ENCODE results near the gene ABLIM2.
"Not testable (repeated sequence)": the region's sequence is repeated elsewhere in the genome, so short reads cannot be mapped to it uniquely, and the experiment has no call there.

Gene ABLIM2

GRCh38 chr4:7929118-7929951 lies 229.3 kb downstream of the ABLIM2 start:
- Histone ChIP-seq H3K27ac (ENCODE audit: low read depth, low read length) (no peak overlapping the region), H3K36me3 (ENCODE audit: control insufficient read depth, insufficient read depth, low read length) (peaks cover 13% of the 10 kb centered on the region; the same call in 1 of the 2 replicates), H3K9me3 (ENCODE audit: control insufficient read depth, insufficient read depth, low read depth, low read length) (peaks cover 11% of the 10 kb centered on the region; the same call in 1 of the 2 replicates), H3K9ac (ENCODE audit: low read length) (no peak overlapping the region), H3K27me3 (ENCODE audit: control insufficient read depth, insufficient read depth, low read length) (no peaks in the 10 kb centered on the region), H3K4me1 (ENCODE audit: control insufficient read depth, insufficient read depth, low read length) (peaks cover 20% of the 10 kb centered on the region), H3K4me3 (ENCODE audit: low read depth, low read length) (no peak overlapping the region)

GRCh38 chr4:7928711-7929110 lies 229.9 kb downstream of the ABLIM2 start:
- Histone ChIP-seq H3K4me3 (ENCODE audit: low read depth, low read length) (no peak overlapping the region), H3K9ac (ENCODE audit: low read length) (no peak overlapping the region), H3K36me3 (ENCODE audit: control insufficient read depth, insufficient read depth, low read length) (peaks cover 10% of the 10 kb centered on the region; the same call in 1 of the 2 replicates), H3K4me1 (ENCODE audit: control insufficient read depth, insufficient read depth, low read length) (peaks cover 20% of the 10 kb centered on the region), H3K27ac (ENCODE audit: low read depth, low read length) (no peak overlapping the region), H3K9me3 (ENCODE audit: control insufficient read depth, insufficient read depth, low read depth, low read length) (peaks cover 16% of the 10 kb centered on the region; the same call in 1 of the 2 replicates), H3K27me3 (ENCODE audit: control insufficient read depth, insufficient read depth, low read length) (no peaks in the 10 kb centered on the region)

- peaks cover 8% of the 10 kb centered on the region; the same call in 1 of the 2 replicates for H3K36me3 ChIP-seq (ENCODE audit: control insufficient read depth, insufficient read depth, low read length)
- no peak overlapping the region for H3K9ac ChIP-seq (ENCODE audit: low read length)
- H3K4me3 ChIP-seq (ENCODE audit: low read depth, low read length), result no peak overlapping the region
- peaks cover 16% of the 10 kb centered on the region; the same call in 1 of the 2 replicates for H3K9me3 ChIP-seq (ENCODE audit: control insufficient read depth, insufficient read depth, low read depth, low read length)
- no peak overlapping the region for H3K27ac ChIP-seq (ENCODE audit: low read depth, low read length)
- H3K27me3 ChIP-seq (ENCODE audit: control insufficient read depth, insufficient read depth, low read length), result no peaks in the 10 kb centered on the region
- peaks cover 20% of the 10 kb centered on the region for H3K4me1 ChIP-seq (ENCODE audit: control insufficient read depth, insufficient read depth, low read length)
These were observed 231.8 kb downstream of the ABLIM2 start for GRCh38 chr4:7926822-7927221.

- Histone ChIP-seq H3K4me3 (ENCODE audit: low read depth, low read length) (no peak overlapping the region), H3K9ac (ENCODE audit: low read length) (no peak overlapping the region), H3K36me3 (ENCODE audit: control insufficient read depth, insufficient read depth, low read length) (peaks cover 8% of the 10 kb centered on the region; the same call in 1 of the 2 replicates), H3K27me3 (ENCODE audit: control insufficient read depth, insufficient read depth, low read length) (no peaks in the 10 kb centered on the region), H3K9me3 (ENCODE audit: control insufficient read depth, insufficient read depth, low read depth, low read length) (peaks cover 16% of the 10 kb centered on the region; the same call in 1 of the 2 replicates), H3K4me1 (ENCODE audit: control insufficient read depth, insufficient read depth, low read length) (peaks cover 10% of the 10 kb centered on the region), H3K27ac (ENCODE audit: low read depth, low read length) (no peak overlapping the region)
These were observed 234.0 kb downstream of the ABLIM2 start for GRCh38 chr4:7924570-7924969.

GRCh38 chr4:7924163-7924562 lies 234.4 kb downstream of the ABLIM2 start:
- Histone ChIP-seq H3K9me3 (ENCODE audit: control insufficient read depth, insufficient read depth, low read depth, low read length) (peaks cover 16% of the 10 kb centered on the region; the same call in 1 of the 2 replicates), H3K27ac (ENCODE audit: low read depth, low read length) (no peak overlapping the region), H3K4me3 (ENCODE audit: low read depth, low read length) (no peak overlapping the region), H3K4me1 (ENCODE audit: control insufficient read depth, insufficient read depth, low read length) (peaks cover 8% of the 10 kb centered on the region), H3K27me3 (ENCODE audit: control insufficient read depth, insufficient read depth, low read length) (no peaks in the 10 kb centered on the region), H3K9ac (ENCODE audit: low read length) (no peak overlapping the region), H3K36me3 (ENCODE audit: control insufficient read depth, insufficient read depth, low read length) (peaks cover 8% of the 10 kb centered on the region; the same call in 1 of the 2 replicates)

- Histone ChIP-seq H3K36me3 (ENCODE audit: control insufficient read depth, insufficient read depth, low read length) (peaks cover 8% of the 10 kb centered on the region; the same call in 1 of the 2 replicates), H3K4me1 (ENCODE audit: control insufficient read depth, insufficient read depth, low read length) (peaks cover 11% of the 10 kb centered on the region), H3K27ac (ENCODE audit: low read depth, low read length) (no peak overlapping the region)
These were observed 236.1 kb downstream of the ABLIM2 start for GRCh38 chr4:7922466-7922865.

GRCh38 chr4:7918981-7919380 lies 239.6 kb downstream of the ABLIM2 start:
- Histone ChIP-seq H3K4me3 (ENCODE audit: low read depth, low read length) (no peak overlapping the region), H3K36me3 (ENCODE audit: control insufficient read depth, insufficient read depth, low read length) (0 out of 2 replicates have a peak, but pooled peaks cover 3% of the 10 kb centered on the region), H3K9me3 (ENCODE audit: control insufficient read depth, insufficient read depth, low read depth, low read length) (0 out of 2 replicates have a peak, but pooled peaks cover 1% of the 10 kb centered on the region), H3K4me1 (ENCODE audit: control insufficient read depth, insufficient read depth, low read length) (peaks cover 37% of the 10 kb centered on the region), H3K27ac (ENCODE audit: low read depth, low read length) (no peak overlapping the region), H3K27me3 (ENCODE audit: control insufficient read depth, insufficient read depth, low read length) (no peaks in the 10 kb centered on the region), H3K9ac (ENCODE audit: low read length) (peak overlapping the region; percentile 13)

More at GRCh38 chr4:7922466-7922865, 236.1 kb downstream of the ABLIM2 start:
- Histone ChIP-seq H3K9ac (ENCODE audit: low read length) (no peak overlapping the region), H3K27me3 (ENCODE audit: control insufficient read depth, insufficient read depth, low read length) (no peaks in the 10 kb centered on the region), H3K4me3 (ENCODE audit: low read depth, low read length) (no peak overlapping the region), H3K9me3 (ENCODE audit: control insufficient read depth, insufficient read depth, low read depth, low read length) (peaks cover 16% of the 10 kb centered on the region; the same call in 1 of the 2 replicates)

- H3K4me1 ChIP-seq (ENCODE audit: control insufficient read depth, insufficient read depth, low read length), result peaks cover 37% of the 10 kb centered on the region
- H3K9me3 ChIP-seq (ENCODE audit: control insufficient read depth, insufficient read depth, low read depth, low read length); H3K9ac ChIP-seq (ENCODE audit: low read length); H3K27me3 ChIP-seq (ENCODE audit: control insufficient read depth, insufficient read depth, low read length); H3K36me3 ChIP-seq (ENCODE audit: control insufficient read depth, insufficient read depth, low read length); H3K27ac ChIP-seq (ENCODE audit: low read depth, low read length); H3K4me3 ChIP-seq (ENCODE audit: low read depth, low read length): not testable (repeated sequence)
These were observed 240.4 kb downstream of the ABLIM2 start for GRCh38 chr4:7918187-7918586.

GRCh38 chr4:7917669-7918068 lies 240.9 kb downstream of the ABLIM2 start:
- peaks cover 37% of the 10 kb centered on the region for H3K4me1 ChIP-seq (ENCODE audit: control insufficient read depth, insufficient read depth, low read length)
- no peaks in the 10 kb centered on the region for H3K9me3 ChIP-seq (ENCODE audit: control insufficient read depth, insufficient read depth, low read depth, low read length)
- H3K9ac ChIP-seq (ENCODE audit: low read length), result no peak overlapping the region
- H3K27ac ChIP-seq (ENCODE audit: low read depth, low read length), result no peak overlapping the region
- no peaks in the 10 kb centered on the region for H3K27me3 ChIP-seq (ENCODE audit: control insufficient read depth, insufficient read depth, low read length)
- no peaks in the 10 kb centered on the region for H3K36me3 ChIP-seq (ENCODE audit: control insufficient read depth, insufficient read depth, low read length)
- no peak overlapping the region for H3K4me3 ChIP-seq (ENCODE audit: low read depth, low read length)

- H3K27me3 ChIP-seq (ENCODE audit: control insufficient read depth, insufficient read depth, low read length), result no peaks in the 10 kb centered on the region
- no peaks in the 10 kb centered on the region for H3K36me3 ChIP-seq (ENCODE audit: control insufficient read depth, insufficient read depth, low read length)
- H3K27ac ChIP-seq (ENCODE audit: low read depth, low read length), result no peak overlapping the region
- H3K9ac ChIP-seq (ENCODE audit: low read length), result no peak overlapping the region
- no peaks in the 10 kb centered on the region for H3K9me3 ChIP-seq (ENCODE audit: control insufficient read depth, insufficient read depth, low read depth, low read length)
- H3K4me3 ChIP-seq (ENCODE audit: low read depth, low read length), result no peak overlapping the region
- peaks cover 53% of the 10 kb centered on the region for H3K4me1 ChIP-seq (ENCODE audit: control insufficient read depth, insufficient read depth, low read length)
These were observed 242.8 kb downstream of the ABLIM2 start for GRCh38 chr4:7915875-7916242.

All from HUES6 (cell line).